WI38 (cell line): ENCODE results near the gene CAMKK2.

Experiments
- H3K4me3 ChIP-seq: 2 replicates; pipeline ENCODE4 v1.5.1; 2011; ENCODE audit warnings: low read depth, mild to moderate bottlenecking, control low read depth, low read length
- TF ChIP-seq, protein P1 (sequence below): IDR thresholded peaks from 2 replicates; pipeline ENCODE4 v1.5.1; 2012; ENCODE audit warnings: low read depth, mild to moderate bottlenecking, control low read depth, low read length

Gene CAMKK2

DNA sequence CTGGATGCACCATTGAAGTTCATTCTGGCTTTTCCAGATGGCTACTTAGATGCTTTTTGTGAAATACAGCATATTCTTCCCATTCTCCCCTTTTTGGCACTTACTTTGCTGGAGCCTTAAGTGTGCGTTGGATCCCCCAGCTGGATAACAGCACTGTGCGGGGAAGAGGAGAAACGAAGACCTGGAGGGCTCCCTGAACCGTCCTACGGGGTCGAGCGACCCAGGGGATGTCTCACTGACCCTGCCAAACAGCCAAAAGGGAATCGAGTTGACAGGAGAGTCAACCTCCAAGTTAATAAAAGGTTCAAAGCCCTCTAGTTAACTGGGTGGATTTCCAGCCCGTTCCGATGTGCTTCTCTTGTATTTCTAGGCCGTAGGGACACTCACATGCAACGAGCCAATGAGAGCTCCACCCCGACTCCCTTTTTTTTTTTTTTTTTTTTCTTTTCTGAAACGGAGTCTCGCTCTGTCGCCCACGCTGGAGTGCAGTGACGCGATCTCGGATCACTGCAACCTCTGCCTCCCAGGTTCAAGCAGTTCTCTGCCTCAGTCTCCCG, 1.0 kb upstream of the CAMKK2 start:
- H3K4me3 ChIP-seq, result peak overlapping the region; percentile 79
- TF ChIP-seq, protein P1, sequence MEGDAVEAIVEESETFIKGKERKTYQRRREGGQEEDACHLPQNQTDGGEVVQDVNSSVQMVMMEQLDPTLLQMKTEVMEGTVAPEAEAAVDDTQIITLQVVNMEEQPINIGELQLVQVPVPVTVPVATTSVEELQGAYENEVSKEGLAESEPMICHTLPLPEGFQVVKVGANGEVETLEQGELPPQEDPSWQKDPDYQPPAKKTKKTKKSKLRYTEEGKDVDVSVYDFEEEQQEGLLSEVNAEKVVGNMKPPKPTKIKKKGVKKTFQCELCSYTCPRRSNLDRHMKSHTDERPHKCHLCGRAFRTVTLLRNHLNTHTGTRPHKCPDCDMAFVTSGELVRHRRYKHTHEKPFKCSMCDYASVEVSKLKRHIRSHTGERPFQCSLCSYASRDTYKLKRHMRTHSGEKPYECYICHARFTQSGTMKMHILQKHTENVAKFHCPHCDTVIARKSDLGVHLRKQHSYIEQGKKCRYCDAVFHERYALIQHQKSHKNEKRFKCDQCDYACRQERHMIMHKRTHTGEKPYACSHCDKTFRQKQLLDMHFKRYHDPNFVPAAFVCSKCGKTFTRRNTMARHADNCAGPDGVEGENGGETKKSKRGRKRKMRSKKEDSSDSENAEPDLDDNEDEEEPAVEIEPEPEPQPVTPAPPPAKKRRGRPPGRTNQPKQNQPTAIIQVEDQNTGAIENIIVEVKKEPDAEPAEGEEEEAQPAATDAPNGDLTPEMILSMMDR, result peak; percentile 2; the same call in 1 of the 2 replicates

DNA sequence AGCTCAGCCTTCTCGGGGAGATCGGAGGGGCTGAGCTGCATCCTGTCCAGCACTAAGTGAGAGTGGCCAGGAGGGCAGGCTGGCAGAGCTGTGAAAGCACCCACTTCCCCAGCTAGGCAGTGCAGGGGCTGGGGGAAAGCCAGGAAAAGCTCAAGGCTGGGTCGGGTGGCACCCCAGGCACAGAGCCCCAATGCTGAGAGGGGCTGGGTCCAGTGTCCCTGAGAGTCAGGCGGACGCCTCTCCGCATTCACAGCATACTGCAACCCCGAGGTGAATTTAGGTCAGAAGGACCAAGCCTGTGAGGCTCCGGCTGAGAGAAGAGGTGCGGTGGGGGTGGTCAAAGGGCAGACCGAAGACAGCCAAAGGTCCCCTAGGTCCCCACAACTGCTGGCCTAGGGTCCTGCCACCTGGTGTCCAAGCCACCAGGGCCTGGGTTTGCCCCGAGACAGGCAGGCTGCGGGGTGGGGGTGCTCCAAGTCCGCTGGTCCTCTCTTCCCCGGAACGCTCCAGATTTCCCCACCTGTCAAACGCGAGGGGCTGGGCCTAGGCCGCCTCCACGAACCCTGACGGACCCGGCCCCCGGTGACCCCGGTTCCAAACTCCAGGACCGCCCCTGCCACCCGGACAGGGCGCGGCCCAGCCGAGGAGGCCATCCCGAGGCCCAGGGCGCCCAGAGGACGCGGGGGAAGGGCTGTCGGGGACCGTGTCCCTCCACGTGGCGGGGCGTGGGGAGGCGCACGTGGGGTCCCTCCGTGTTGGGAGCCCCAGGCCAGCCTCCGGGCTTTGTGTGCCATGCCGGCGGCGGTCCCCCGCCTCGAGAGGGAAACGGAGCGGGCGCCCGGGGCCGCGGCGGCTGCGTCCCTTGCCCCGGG, 527 bp downstream of the CAMKK2 start:
- H3K4me3 ChIP-seq, result peak overlapping the region; percentile 91
- TF ChIP-seq, protein P1, result no peak

DNA sequence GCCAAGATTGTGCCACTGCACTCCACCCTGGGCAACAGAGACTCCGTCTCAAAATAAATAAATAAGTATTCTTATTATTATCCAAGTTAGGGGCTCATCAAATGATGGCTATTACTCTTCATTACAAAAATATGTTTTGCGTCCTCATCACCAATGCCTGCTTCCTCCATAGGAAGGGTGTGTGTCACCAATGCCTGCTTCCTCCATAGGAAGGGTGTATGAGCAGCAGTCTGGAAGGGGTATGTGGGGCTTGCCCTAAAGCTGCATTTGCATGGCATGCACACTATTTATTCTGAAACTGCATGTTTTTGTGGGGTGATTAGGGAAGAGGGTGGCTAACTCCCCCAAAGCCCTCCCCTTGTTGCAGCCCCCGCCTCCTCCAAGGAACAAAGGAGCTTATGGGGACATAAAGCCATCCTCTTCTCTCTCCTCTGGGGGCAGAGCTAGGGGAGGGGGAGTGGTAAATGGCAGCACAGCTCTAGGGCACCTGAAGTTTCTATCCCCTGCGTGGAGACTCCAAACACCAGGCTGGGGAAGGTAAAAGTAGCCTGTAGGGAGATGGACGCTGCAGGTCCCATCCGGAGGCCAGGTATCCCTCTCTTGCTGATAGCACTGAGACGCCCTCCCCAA, 1.3 kb downstream of the CAMKK2 start:
- peak overlapping the region; percentile 91 for H3K4me3 ChIP-seq
- TF ChIP-seq, protein P1, result no peak

DNA sequence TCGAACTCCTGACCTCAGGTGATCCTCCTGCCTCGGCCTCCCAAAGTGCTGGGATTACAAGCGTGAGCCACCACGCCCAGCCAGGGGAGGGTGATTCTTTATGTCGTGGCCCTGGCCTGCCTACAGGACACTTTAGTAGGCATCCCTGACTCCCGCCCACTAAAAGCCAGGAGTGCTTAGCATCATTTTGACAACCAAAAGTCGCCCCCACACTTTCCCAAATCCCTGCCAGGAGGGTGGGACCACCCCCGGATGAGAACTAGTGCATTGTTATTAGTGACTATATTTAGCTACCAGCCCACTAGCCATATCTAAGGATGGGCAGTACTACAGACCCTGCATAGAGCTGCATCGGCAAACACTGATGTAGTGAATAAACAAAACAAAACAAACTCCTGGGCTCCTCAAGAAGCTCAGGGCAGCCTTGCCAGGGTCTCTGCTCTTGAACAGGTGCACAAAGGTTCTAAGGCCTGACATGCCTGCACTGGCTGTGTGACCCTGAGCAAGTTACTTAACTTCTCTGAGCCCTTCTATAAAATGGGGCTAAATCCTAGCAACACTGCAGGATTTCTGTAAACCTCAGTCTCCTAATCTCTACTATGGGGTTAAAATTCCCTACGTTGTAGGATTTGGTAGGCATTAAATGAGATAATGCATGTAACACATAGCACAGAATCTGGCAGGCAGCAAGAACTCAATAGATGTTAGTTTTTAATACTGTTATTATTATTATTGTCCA, 2.2 kb downstream of the CAMKK2 start:
- TF ChIP-seq, protein P1, result no peak
- H3K4me3 ChIP-seq, result no peak overlapping the region

DNA sequence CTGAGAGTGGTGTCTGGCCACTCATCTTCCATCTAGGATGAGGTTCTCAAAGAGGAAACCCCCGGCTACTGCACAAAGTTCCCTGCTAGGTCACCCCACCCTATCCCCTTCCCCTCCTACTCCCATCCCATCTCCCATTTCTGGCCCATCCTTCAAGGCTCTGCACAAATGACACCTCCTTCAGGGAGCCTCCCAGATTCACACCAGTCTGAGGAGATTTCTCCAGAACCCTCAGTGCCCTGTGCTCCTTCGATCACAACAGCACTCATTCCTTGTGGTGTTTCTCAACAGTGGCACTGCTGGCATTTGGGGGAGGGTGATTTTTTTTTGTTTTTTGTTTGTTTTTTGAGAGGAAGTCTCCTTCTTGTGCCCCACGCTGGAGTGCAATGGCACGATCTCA, 2.9 kb downstream of the CAMKK2 start:
- H3K4me3 ChIP-seq, result no peak overlapping the region
- TF ChIP-seq, protein P1, result no peak

DNA sequence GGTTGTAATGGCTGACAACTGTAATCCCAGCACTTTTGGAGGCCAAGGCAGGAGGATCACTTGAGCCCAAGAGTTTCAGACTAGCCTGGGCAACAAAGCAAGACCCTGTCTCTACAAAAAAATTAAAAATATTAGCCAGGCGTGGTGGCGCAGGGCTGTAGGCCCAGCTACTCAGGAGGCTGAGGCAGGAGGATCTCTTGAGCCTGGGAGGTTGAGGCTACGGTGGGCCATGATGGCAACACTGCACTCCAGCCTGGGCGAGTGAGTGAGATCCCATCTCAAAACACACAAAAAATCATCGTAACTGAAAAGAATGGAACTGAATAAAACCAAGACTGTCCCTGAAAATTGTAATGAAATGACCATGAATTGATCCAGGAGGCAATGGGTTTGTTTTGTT, 6.1 kb downstream of the CAMKK2 start:
- TF ChIP-seq, protein P1, result no peak
- H3K4me3 ChIP-seq, result no peak overlapping the region

DNA sequence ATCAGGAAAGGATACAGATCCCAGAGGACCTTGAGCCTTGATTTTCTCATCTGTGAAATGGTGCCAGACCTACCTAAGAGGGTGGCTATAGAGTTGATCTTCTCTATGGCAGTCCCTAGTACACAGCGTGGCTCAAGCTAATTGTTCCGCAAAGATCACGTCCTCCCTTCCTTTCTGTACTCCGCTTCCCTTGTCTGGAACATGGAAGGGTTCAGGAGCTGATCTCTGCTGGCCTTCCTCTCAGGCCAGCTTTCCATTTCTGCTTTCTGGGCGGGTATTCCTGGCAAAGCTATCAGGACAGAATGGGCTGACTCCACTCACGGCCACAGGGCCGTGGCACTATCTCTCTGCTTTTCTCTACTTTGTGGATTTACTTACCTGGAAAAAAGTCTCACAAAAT, 6.5 kb downstream of the CAMKK2 start:
- TF ChIP-seq, protein P1, result no peak
- H3K4me3 ChIP-seq, result no peak overlapping the region
